Activated CD4-positive, alpha-beta memory T cell treated with anti-CD3 and anti-CD28 coated beads, Interleukin-2, amount 10 ng/mL, durations not matched to agents 7 days and 5 days (primary cell): ENCODE measurements around the gene SPATA4. TPM values are rescaled to one million over a fixed set of nuclear protein-coding genes. Genes with fewer than 3 reads are reported as not detected.

Experiments used
- CTCF ChIA-PET: fragments of 350-600 bp; sonication (Branson Sonifier 250); formaldehyde crosslinking; loops from one replicate; lab custom pipeline; 2021; ENCODE audit warnings: antibody characterized with exemption, inconsistent platforms; lab: Charles Lee
- POLR2A ChIA-PET: fragments of 350-600 bp; sonication (Branson Sonifier 250); formaldehyde crosslinking; loops from one replicate; lab custom pipeline; 2021; ENCODE audit warnings: antibody characterized with exemption; lab: Charles Lee
- DNase-seq: peaks from one replicate; pipeline ENCODE4 v3.0.0-alpha.2; 2020
- H3K27ac Mint-ChIP-seq: one replicate; pipeline ENCODE4 v1.8.0; 2021; ENCODE audit warnings: mild to moderate bottlenecking, mixed read lengths
- H3K27me3 Mint-ChIP-seq: one replicate; pipeline ENCODE4 v1.8.0; 2021; ENCODE audit warnings: mixed read lengths
- H3K36me3 Mint-ChIP-seq: one replicate; pipeline ENCODE4 v1.8.0; 2021; ENCODE audit warnings: low read depth, mixed read lengths
- H3K4me1 Mint-ChIP-seq: one replicate; pipeline ENCODE4 v1.8.0; 2021; ENCODE audit warnings: mixed read lengths
- H3K4me3 Mint-ChIP-seq: one replicate; pipeline ENCODE4 v1.8.0; 2021; ENCODE audit warnings: mild to moderate bottlenecking, mixed read lengths
- H3K9me3 Mint-ChIP-seq: one replicate; pipeline ENCODE4 v1.8.0; 2021; ENCODE audit warnings: mixed read lengths
- total RNA-seq, 2 experiments: library from RNA; stranded (reverse); gene quantifications; one replicate each; pipeline ENCODE4 v1.2.3, GENCODE V29; 2021

The SPATA4 gene
- total RNA-seq, 2 experiments from 2014 or later: not detected

GRCh38 chr4:176186671-176187395, 8.6 kb downstream of the SPATA4 start:
- no peaks in the 10 kb centered on the region for H3K4me1 Mint-ChIP-seq
- no peaks in the 10 kb centered on the region for H3K36me3 Mint-ChIP-seq
- DNase-seq: no peak
- H3K4me3 Mint-ChIP-seq: no peak overlapping the region
- CTCF ChIA-PET: no interaction called here
- H3K27me3 Mint-ChIP-seq: peaks cover 26% of the 10 kb centered on the region
- no peaks in the 10 kb centered on the region for H3K9me3 Mint-ChIP-seq
- POLR2A ChIA-PET: no interaction called here
- H3K27ac Mint-ChIP-seq: no peak overlapping the region

- no peak overlapping the region for H3K4me3 Mint-ChIP-seq
- H3K4me1 Mint-ChIP-seq: no peaks in the 10 kb centered on the region
- ChIA-PET CTCF (no interaction called here), POLR2A (no interaction called here)
- no peak overlapping the region for H3K27ac Mint-ChIP-seq
- H3K9me3 Mint-ChIP-seq: no peaks in the 10 kb centered on the region
- H3K36me3 Mint-ChIP-seq: no peaks in the 10 kb centered on the region
- peaks cover 19% of the 10 kb centered on the region for H3K27me3 Mint-ChIP-seq
- DNase-seq: no peak
These were observed 9.3 kb downstream of the SPATA4 start for GRCh38 chr4:176186067-176186466.

- Mint-ChIP-seq H3K27ac (no peak overlapping the region), H3K4me1 (no peaks in the 10 kb centered on the region), H3K4me3 (no peak overlapping the region), H3K9me3 (no peaks in the 10 kb centered on the region), H3K36me3 (no peaks in the 10 kb centered on the region), H3K27me3 (peaks cover 16% of the 10 kb centered on the region)
- ChIA-PET POLR2A (no interaction called here), CTCF (no interaction called here)
- no peak for DNase-seq
These were observed 10.3 kb downstream of the SPATA4 start for GRCh38 chr4:176185051-176185450.

GRCh38 chr4:176163041-176163440, 32.3 kb downstream of the SPATA4 start:
- peaks cover 2% of the 10 kb centered on the region for H3K27me3 Mint-ChIP-seq
- no peak overlapping the region for H3K27ac Mint-ChIP-seq
- CTCF ChIA-PET: no interaction called here
- H3K4me1 Mint-ChIP-seq: no peaks in the 10 kb centered on the region
- H3K4me3 Mint-ChIP-seq: no peak overlapping the region
- POLR2A ChIA-PET: no interaction called here
- no peaks in the 10 kb centered on the region for H3K9me3 Mint-ChIP-seq
- DNase-seq: no peak
- no peaks in the 10 kb centered on the region for H3K36me3 Mint-ChIP-seq

- Mint-ChIP-seq H3K27me3 (peaks cover 2% of the 10 kb centered on the region), H3K36me3 (no peaks in the 10 kb centered on the region), H3K4me3 (no peak overlapping the region), H3K27ac (no peak overlapping the region), H3K9me3 (no peaks in the 10 kb centered on the region), H3K4me1 (no peaks in the 10 kb centered on the region)
- POLR2A ChIA-PET: no interaction called here
- DNase-seq: no peak
- CTCF ChIA-PET: no interaction called here
These were observed 38.7 kb downstream of the SPATA4 start for GRCh38 chr4:176156656-176157055.

GRCh38 chr4:176153124-176153523, 42.3 kb downstream of the SPATA4 start:
- POLR2A ChIA-PET: no interaction called here
- Mint-ChIP-seq H3K36me3 (no peaks in the 10 kb centered on the region), H3K4me3 (no peak overlapping the region), H3K27me3 (no peaks in the 10 kb centered on the region), H3K4me1 (no peaks in the 10 kb centered on the region), H3K27ac (no peak overlapping the region), H3K9me3 (no peaks in the 10 kb centered on the region)
- CTCF ChIA-PET: interaction anchor here (0.6 kb wide), 1 partner anchor 188 kb away, joined by 3 read pairs; no protein-coding TSS in a partner anchor
- no peak for DNase-seq

- Mint-ChIP-seq H3K4me3 (no peak overlapping the region), H3K27me3 (no peaks in the 10 kb centered on the region)
- CTCF ChIA-PET: interaction anchor here (0.7 to 1.4 kb wide), 2 partner anchors 190 to 192 kb away, joined by 3 to 4 read pairs; no protein-coding TSS in a partner anchor
These were observed 44.7 kb downstream of the SPATA4 start for GRCh38 chr4:176150704-176151103.

GRCh38 chr4:176150356-176150682, 45.1 kb downstream of the SPATA4 start:
- POLR2A ChIA-PET: no interaction called here
- H3K9me3 Mint-ChIP-seq: no peaks in the 10 kb centered on the region

More at GRCh38 chr4:176150704-176151103, 44.7 kb downstream of the SPATA4 start:
- H3K9me3 Mint-ChIP-seq: no peaks in the 10 kb centered on the region
- no peak for DNase-seq
- H3K27ac Mint-ChIP-seq: no peak overlapping the region
- POLR2A ChIA-PET: no interaction called here
- H3K4me1 Mint-ChIP-seq: no peaks in the 10 kb centered on the region
- no peaks in the 10 kb centered on the region for H3K36me3 Mint-ChIP-seq

GRCh38 chr4:176149680-176150355, 45.6 kb downstream of the SPATA4 start:
- CTCF ChIA-PET: interaction anchor here (0.7 to 1.4 kb wide), 2 partner anchors 191 to 193 kb away, joined by 3 to 4 read pairs; no protein-coding TSS in a partner anchor
- Mint-ChIP-seq H3K27ac (no peak overlapping the region), H3K4me3 (no peak overlapping the region), H3K27me3 (no peaks in the 10 kb centered on the region), H3K36me3 (no peaks in the 10 kb centered on the region), H3K4me1 (no peaks in the 10 kb centered on the region), H3K9me3 (no peaks in the 10 kb centered on the region)
- DNase-seq: no peak
- POLR2A ChIA-PET: no interaction called here

More at GRCh38 chr4:176150356-176150682, 45.1 kb downstream of the SPATA4 start:
- CTCF ChIA-PET: interaction anchor here (0.7 to 1.4 kb wide), 2 partner anchors 191 to 192 kb away, joined by 3 to 4 read pairs; no protein-coding TSS in a partner anchor
- Mint-ChIP-seq H3K4me1 (no peaks in the 10 kb centered on the region), H3K27me3 (no peaks in the 10 kb centered on the region), H3K4me3 (no peak overlapping the region), H3K27ac (no peak overlapping the region), H3K36me3 (no peaks in the 10 kb centered on the region)
- no peak for DNase-seq

- H3K4me1 Mint-ChIP-seq: no peaks in the 10 kb centered on the region
- H3K27ac Mint-ChIP-seq: no peak overlapping the region
These were observed 53.1 kb downstream of the SPATA4 start for GRCh38 chr4:176142253-176142652.

GRCh38 chr4:176139518-176139917, 55.9 kb downstream of the SPATA4 start:
- CTCF ChIA-PET: no interaction called here
- Mint-ChIP-seq H3K4me1 (no peaks in the 10 kb centered on the region), H3K36me3 (no peaks in the 10 kb centered on the region), H3K4me3 (no peak overlapping the region), H3K9me3 (no peaks in the 10 kb centered on the region), H3K27ac (no peak overlapping the region), H3K27me3 (peaks cover 4% of the 10 kb centered on the region)
- POLR2A ChIA-PET: no interaction called here
- no peak for DNase-seq

More at GRCh38 chr4:176142253-176142652, 53.1 kb downstream of the SPATA4 start:
- no peaks in the 10 kb centered on the region for H3K36me3 Mint-ChIP-seq
- H3K27me3 Mint-ChIP-seq: peaks cover 4% of the 10 kb centered on the region
- no peaks in the 10 kb centered on the region for H3K9me3 Mint-ChIP-seq
- no peak overlapping the region for H3K4me3 Mint-ChIP-seq
- ChIA-PET CTCF (no interaction called here), POLR2A (no interaction called here)
- no peak for DNase-seq

- H3K9me3 Mint-ChIP-seq: no peaks in the 10 kb centered on the region
- H3K27me3 Mint-ChIP-seq: peaks cover 4% of the 10 kb centered on the region
- no peak overlapping the region for H3K27ac Mint-ChIP-seq
- POLR2A ChIA-PET: no interaction called here
- H3K36me3 Mint-ChIP-seq: no peaks in the 10 kb centered on the region
- no peaks in the 10 kb centered on the region for H3K4me1 Mint-ChIP-seq
- H3K4me3 Mint-ChIP-seq: no peak overlapping the region
- DNase-seq: no peak
- CTCF ChIA-PET: no interaction called here
These were observed 57.8 kb downstream of the SPATA4 start for GRCh38 chr4:176137631-176138030.

- peaks cover 4% of the 10 kb centered on the region for H3K27me3 Mint-ChIP-seq
- DNase-seq: no peak
- no peak overlapping the region for H3K4me3 Mint-ChIP-seq
- ChIA-PET CTCF (no interaction called here), POLR2A (no interaction called here)
- H3K27ac Mint-ChIP-seq: no peak overlapping the region
- no peaks in the 10 kb centered on the region for H3K9me3 Mint-ChIP-seq
- H3K4me1 Mint-ChIP-seq: no peaks in the 10 kb centered on the region
- no peaks in the 10 kb centered on the region for H3K36me3 Mint-ChIP-seq
These were observed 60.7 kb downstream of the SPATA4 start for GRCh38 chr4:176134670-176135069.
